Adrenal gland (tissue), 12 donors: Measurements from ENCODE around the gene ZNF337. TPM values are rescaled to one million over a fixed set of nuclear protein-coding genes. Genes with fewer than 3 reads are reported as not detected.

Source experiments
- DNase-seq, 7 donors: peaks; one replicate each; pipeline ENCODE4 v3.0.0-alpha.2; 2019 to 2020
- H3K27ac ChIP-seq, 5 donors: fragments of 200-600 bp; sonication (generic) in 4 of 5; 1 replicate in 3 of 5; 2 replicates in 2 of 5; pipeline versions ENCODE4 v1.5.1 to v1.8.0; 2016 to 2020; ENCODE audit warnings: mild to moderate bottlenecking in 1 of 5
- H3K27me3 ChIP-seq: fragments of 200-600 bp; 2 replicates; pipeline ENCODE4 v1.8.0; 2021
- H3K36me3 ChIP-seq, 2 donors: fragments of 200-600 bp; replicated peaks in 1 of 2; 1 replicate in 1 of 2; 2 replicates in 1 of 2; pipeline versions ENCODE4 v1.5.1 to v1.8.0; 2018 to 2022
- H3K4me1 ChIP-seq, 2 donors: fragments of 200-600 bp; replicated peaks in 1 of 2; 1 replicate in 1 of 2; 2 replicates in 1 of 2; pipeline versions ENCODE4 v1.5.1 to v1.8.0; 2018 to 2021
- H3K4me3 ChIP-seq, 4 donors: fragments of 200-600 bp; sonication (generic) in 3 of 4; one replicate each; pipeline ENCODE4 v1.5.1; 2016 to 2018
- H3K9me3 ChIP-seq, 3 donors: fragments of 200-600 bp; sonication (generic) in 1 of 3; replicated peaks in 1 of 3; 1 replicate in 2 of 3; 2 replicates in 1 of 3; pipeline versions ENCODE4 v1.5.1 to v1.8.0; 2016 to 2021
- CTCF ChIP-seq, 6 experiments: fragments of 450-650 bp in 4 of 6; fragments of 200-600 bp in 2 of 6; sonication (generic) in 1 of 6; IDR thresholded peaks; 1 replicate in 5 of 6; 2 replicates in 1 of 6; pipeline versions ENCODE4 v1.5.1 to v1.8.0; 2016 to 2021; ENCODE audit warnings: antibody characterized with exemption in 6 of 6, mild to moderate bottlenecking in 2 of 6, moderate library complexity in 1 of 6
- POLR2A ChIP-seq, 2 donors: fragments of 450-650 bp; IDR thresholded peaks; one replicate each; pipeline ENCODE4 v1.6.1; 2017; ENCODE audit warnings: antibody characterized with exemption in 2 of 2, mild to moderate bottlenecking in 2 of 2, moderate library complexity in 1 of 2
- WGBS, 4 donors: extraction: QIAGEN DNeasy Blood & Tissue Kit in 2 of 4; methylation state at CpG; one replicate each; pipeline versions ENCODE4 v1.1.5 to v1.1.7; 2013 to 2017; 5-methylcytosine and 5-hydroxymethylcytosine counted together
- intact Hi-C, 2 donors: fragments of 100-400 bp; cut with DNase I; formaldehyde crosslinking; loops; one replicate each; pipeline versions ENCODE4 v1.14.1 to v1.15.0; 2022 to 2023
- polyA plus RNA-seq, 3 donors: library from polyadenylated mRNA; stranded (reverse); fragments of 200-250 nt in 2 of 3; fragments of 350-450 nt in 1 of 3; fragmentation: Illumina TruSeq in 1 of 3; extraction: RNeasy Lipid Tissue Mini Kit (QIAGEN cat#74804) in 1 of 3; gene quantifications; one replicate each; pipeline ENCODE4 v1.2.3, GENCODE V29; 2013 to 2014
- small RNA-seq, 2 donors: library from RNA; depleted of rRNA; stranded (forward); fragments of <200 nt; gene quantifications; one replicate each; pipeline ENCODE3, GENCODE V24; 2016
- total RNA-seq, 9 donors: library from RNA; depleted of rRNA in 4 of 9; stranded (reverse); fragments of >200 nt in 4 of 9; fragments of 120-200 nt in 1 of 9; fragmentation: NEBNext Ultra II Directional in 1 of 9; extraction: Animal tissue kit (Norgen Biotek cat#: 25700) in 1 of 9; gene quantifications; one replicate each; pipeline versions ENCODE4 v1.1.0 to v1.2.4, GENCODE V29; 2013 to 2023
- donor health status: healthy with polysubstance abuse.
- donor health status: Bipolar disorder and iron deficiency.
- donor health status: DM: yes; HTN: yes; CAD: no.
- donor health status: DM: no; HTN: no; CAD: no.
- donor health status: DM: no; HTN: no; CAD: no.
- donor health status: DM: yes; HTN: yes; CAD: no.

Gene ZNF337
- total and polyA plus RNA-seq, 12 donors: 7.1 to 29.4 (median 11.8) TPM

GRCh38 chr20:25629816-25630499, 66.7 kb downstream of the ZNF337 start:
- WGBS, 4 donors: 88 to 92% (median 92%) methylated on average over 8 of the region's 8 CpGs
- Histone ChIP-seq H3K27me3 (no peaks in the 10 kb centered on the region), H3K27ac (no peak overlapping the region), H3K36me3 (no peaks in the 10 kb centered on the region), H3K4me1 (peaks cover 0 to under 1% of the 10 kb centered on the region in 2 donors), H3K9me3 (no peaks in the 10 kb centered on the region), H3K4me3 (no peak overlapping the region)
- intact Hi-C loops: loop anchor here in 1 of 2 donors (10.0 kb wide), 2 partner anchors 65 to 85 kb away; partner anchors contain the start of gene ZNF337
- TF ChIP-seq POLR2A (IDR thresholded peaks at IDR 0.05): no peak
- TF ChIP-seq CTCF (IDR thresholded peaks at IDR 0.05): no peak
- no peak for DNase-seq

GRCh38 chr20:25626779-25627178, 69.9 kb downstream of the ZNF337 start:
- Histone ChIP-seq H3K4me1 (peaks cover 10 to 17% of the 10 kb centered on the region in 2 donors), H3K4me3 (no peak overlapping the region), H3K27me3 (no peaks in the 10 kb centered on the region), H3K9me3 (no peaks in the 10 kb centered on the region), H3K27ac (no peak overlapping the region), H3K36me3 (no peaks in the 10 kb centered on the region)
- WGBS, 4 donors: 76 to 83% (median 79%) methylated on average over 9 of the region's 9 CpGs
- intact Hi-C loops: loop anchor here in 1 of 2 donors (10.0 kb wide), 2 partner anchors 68 to 82 kb away; partner anchors contain the start of gene ZNF337
- TF ChIP-seq POLR2A (IDR thresholded peaks at IDR 0.05) (no peak), CTCF (IDR thresholded peaks at IDR 0.05) (no peak)
- no peak for DNase-seq

GRCh38 chr20:25624500-25624939, 72.1 kb downstream of the ZNF337 start:
- Histone ChIP-seq H3K36me3 (no peaks in the 10 kb centered on the region), H3K27me3 (no peaks in the 10 kb centered on the region), H3K4me1 (peaks cover 16 to 17% of the 10 kb centered on the region in 2 donors), H3K27ac (peak overlapping the region; percentile 84 to 96 (median 94)), H3K9me3 (no peaks in the 10 kb centered on the region), H3K4me3 (peak overlapping the region; percentile 48 to 100 (median 85))
- 42 to 73% (median 53%) methylated on average over 10 to 17 of the region's 17 CpGs for WGBS, 4 donors
- DNase-seq: peak in 2 of 7 donors; percentile 63 to 78
- intact Hi-C loops: loop anchor here in 1 of 2 donors (10.0 kb wide), 2 partner anchors 70 to 80 kb away; partner anchors contain the start of gene ZNF337
- no peak for TF ChIP-seq POLR2A (IDR thresholded peaks at IDR 0.05)

Small RNA genes lying within 50 kb of the gene (small RNA-seq; reads per million reads assigned to genes)
- gene RN7SL594P: 0 reads per million in 2 donors

Other genes starting within 250 kb of the ZNF337 start
- 10 to 100 TPM in 8 of 9 donors, 1 to 10 TPM in 1; 10.0 to 30.9 (median 14.8) TPM for gene NINL, start 111.3 kb downstream of the ZNF337 start, total RNA-seq
- 10 to 100 TPM; 13.4 to 30.6 (median 20.3) TPM for gene NINL, start 111.3 kb downstream of the ZNF337 start, polyA plus RNA-seq
- 10 to 100 TPM in 3 of 9 donors, 1 to 10 TPM in 6; 5.5 to 13.6 (median 7.8) TPM for gene NANP, start 72.8 kb downstream of the ZNF337 start, total RNA-seq
- 10 to 100 TPM in 1 of 3 donors, 1 to 10 TPM in 2; 1.8 to 12.2 (median 2.2) TPM for gene NANP, start 72.8 kb downstream of the ZNF337 start, polyA plus RNA-seq